Measurements from ENCODE around the gene PADI3. TPM values are rescaled to one million over a fixed set of nuclear protein-coding genes. Genes with fewer than 3 reads are reported as not detected.

The PADI3 gene
- total RNA-seq, 3 donors from 2014 or later, result not detected

DNA sequence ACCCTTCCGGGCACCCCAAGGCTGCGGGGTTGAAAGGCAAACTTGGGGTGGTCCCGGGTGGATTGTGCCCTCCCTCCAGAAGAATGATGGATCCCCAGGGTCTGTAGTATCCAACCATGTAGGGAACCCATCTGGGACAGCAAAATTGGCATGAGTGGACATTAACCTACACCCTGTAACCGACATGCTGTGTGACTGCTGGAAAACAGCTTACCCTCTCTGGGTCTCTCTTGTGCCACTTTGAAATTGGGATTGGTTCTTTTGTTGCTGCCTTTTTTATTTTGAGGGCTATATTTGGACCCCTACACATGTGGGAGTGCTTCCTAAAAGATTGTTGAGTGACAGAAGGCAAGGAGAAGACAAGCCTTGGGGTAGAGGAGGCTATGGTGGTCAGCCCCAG lies 24.5 kb upstream of the PADI3 start:
- H3K27ac ChIP-seq, result no peak overlapping the region
- H3K4me3 ChIP-seq, result no peak overlapping the region
- intact Hi-C loops (cut with DNase I; ENCODE audit: low total_unique reads), result no loop called here
- TF ChIP-seq POLR2AphosphoS5 (IDR thresholded peaks at IDR 0.05), result no peak
- no peak for TF ChIP-seq POLR2A (IDR thresholded peaks at IDR 0.05)
- TF ChIP-seq, protein P1, sequence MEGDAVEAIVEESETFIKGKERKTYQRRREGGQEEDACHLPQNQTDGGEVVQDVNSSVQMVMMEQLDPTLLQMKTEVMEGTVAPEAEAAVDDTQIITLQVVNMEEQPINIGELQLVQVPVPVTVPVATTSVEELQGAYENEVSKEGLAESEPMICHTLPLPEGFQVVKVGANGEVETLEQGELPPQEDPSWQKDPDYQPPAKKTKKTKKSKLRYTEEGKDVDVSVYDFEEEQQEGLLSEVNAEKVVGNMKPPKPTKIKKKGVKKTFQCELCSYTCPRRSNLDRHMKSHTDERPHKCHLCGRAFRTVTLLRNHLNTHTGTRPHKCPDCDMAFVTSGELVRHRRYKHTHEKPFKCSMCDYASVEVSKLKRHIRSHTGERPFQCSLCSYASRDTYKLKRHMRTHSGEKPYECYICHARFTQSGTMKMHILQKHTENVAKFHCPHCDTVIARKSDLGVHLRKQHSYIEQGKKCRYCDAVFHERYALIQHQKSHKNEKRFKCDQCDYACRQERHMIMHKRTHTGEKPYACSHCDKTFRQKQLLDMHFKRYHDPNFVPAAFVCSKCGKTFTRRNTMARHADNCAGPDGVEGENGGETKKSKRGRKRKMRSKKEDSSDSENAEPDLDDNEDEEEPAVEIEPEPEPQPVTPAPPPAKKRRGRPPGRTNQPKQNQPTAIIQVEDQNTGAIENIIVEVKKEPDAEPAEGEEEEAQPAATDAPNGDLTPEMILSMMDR (IDR thresholded peaks at IDR 0.05), result no peak
- H3K9me3 ChIP-seq, result no peaks in the 10 kb centered on the region
- DNase-seq (ENCODE audit: low spot score in 2 of 2), result no peak
- no peaks in the 10 kb centered on the region for H3K36me3 ChIP-seq
- no peaks in the 10 kb centered on the region for H3K4me1 ChIP-seq
- H3K27me3 ChIP-seq, result peaks cover 0 to 15% of the 10 kb centered on the region in 2 donors

DNA sequence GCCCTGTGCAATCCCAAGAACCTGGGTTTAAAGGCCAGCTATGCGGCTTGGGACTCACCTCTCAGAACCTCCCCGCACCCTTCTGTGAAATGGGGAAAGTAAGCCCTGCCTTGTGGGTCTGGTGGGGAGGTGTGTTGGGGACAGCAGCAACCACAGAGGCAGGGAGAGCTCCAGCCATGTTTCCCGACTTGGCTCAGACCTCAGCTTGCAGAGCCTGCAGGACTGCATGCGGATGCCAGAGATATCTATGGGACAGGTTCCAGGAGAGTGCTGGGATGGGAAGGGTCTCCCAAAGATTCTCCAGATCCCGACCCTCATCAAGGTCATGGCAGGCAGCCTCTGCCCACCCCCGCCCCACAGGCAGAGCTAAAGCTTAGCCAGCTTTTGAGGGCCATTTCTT lies 23.8 kb upstream of the PADI3 start:
- DNase-seq (ENCODE audit: low spot score in 2 of 2), result no peak
- peaks cover 0 to 10% of the 10 kb centered on the region in 2 donors for H3K27me3 ChIP-seq
- intact Hi-C loops (cut with DNase I; ENCODE audit: low total_unique reads), result no loop called here

DNA sequence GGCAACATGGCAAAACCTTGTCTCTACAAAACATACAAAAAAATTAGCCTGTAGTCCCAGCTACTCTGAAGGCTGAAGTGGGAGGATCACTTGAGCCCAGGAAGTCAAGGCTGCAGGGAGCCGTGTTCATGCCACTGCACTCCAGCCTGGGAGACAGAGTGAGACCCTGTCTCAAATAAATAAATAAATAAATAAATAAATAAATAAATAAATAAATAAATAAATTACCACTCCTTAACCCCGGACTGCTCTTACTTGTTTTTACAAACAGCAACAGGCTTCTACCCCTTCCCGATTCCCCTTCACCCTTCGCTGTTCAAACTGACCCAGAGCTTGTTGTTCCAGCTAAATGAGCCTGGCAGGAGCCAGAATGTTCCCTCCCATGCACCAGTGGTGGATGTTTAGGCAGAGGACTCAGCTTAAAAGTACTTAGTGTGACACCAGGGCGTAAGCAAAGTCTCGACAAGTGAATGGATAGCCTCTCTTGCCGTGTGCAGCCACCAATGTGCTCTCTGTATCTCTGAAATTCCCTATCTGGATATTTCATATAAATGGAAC lies 21.5 kb upstream of the PADI3 start:
- no peaks in the 10 kb centered on the region for H3K4me1 ChIP-seq
- H3K27ac ChIP-seq, result no peak overlapping the region
- no peaks in the 10 kb centered on the region for H3K9me3 ChIP-seq
- H3K36me3 ChIP-seq, result no peaks in the 10 kb centered on the region
- no peak overlapping the region for H3K4me3 ChIP-seq
- TF ChIP-seq POLR2A (IDR thresholded peaks at IDR 0.05) (no peak), POLR2AphosphoS5 (IDR thresholded peaks at IDR 0.05) (no peak)
- TF ChIP-seq, protein P1 (IDR thresholded peaks at IDR 0.05), result no peak
- no peak for DNase-seq (ENCODE audit: low spot score in 2 of 2)
- intact Hi-C loops (cut with DNase I; ENCODE audit: low total_unique reads), result no loop called here
- H3K27me3 ChIP-seq, result no peaks in the 10 kb centered on the region

More for the DNA sequence above, 23.8 kb upstream of the PADI3 start:
- TF ChIP-seq POLR2AphosphoS5 (IDR thresholded peaks at IDR 0.05), result no peak
- TF ChIP-seq, protein P1 (IDR thresholded peaks at IDR 0.05), result no peak
- no peak overlapping the region for H3K27ac ChIP-seq
- H3K9me3 ChIP-seq, result no peaks in the 10 kb centered on the region
- H3K4me1 ChIP-seq, result no peaks in the 10 kb centered on the region
- H3K4me3 ChIP-seq, result no peak overlapping the region
- no peaks in the 10 kb centered on the region for H3K36me3 ChIP-seq

DNA sequence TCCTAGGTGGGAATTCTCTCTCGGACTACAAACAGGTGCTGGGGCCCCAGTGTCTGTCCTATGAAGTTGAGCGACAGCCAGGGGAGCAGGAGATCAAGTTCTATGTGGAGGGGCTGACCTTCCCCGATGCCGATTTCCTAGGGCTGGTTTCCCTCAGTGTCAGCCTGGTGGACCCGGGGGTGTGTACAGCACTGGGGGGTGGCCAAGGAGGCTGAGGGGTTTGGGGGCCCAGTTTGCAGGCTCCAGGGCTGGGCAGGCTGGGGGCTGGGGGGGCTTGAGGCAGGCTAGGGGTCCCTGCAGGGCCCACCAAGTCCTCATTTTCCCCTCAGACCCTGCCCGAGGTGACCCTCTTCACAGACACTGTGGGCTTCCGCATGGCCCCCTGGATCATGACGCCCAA lies 20.3 kb upstream of the PADI3 start:
- Histone ChIP-seq H3K36me3 (no peaks in the 10 kb centered on the region), H3K9me3 (no peaks in the 10 kb centered on the region), H3K27me3 (no peaks in the 10 kb centered on the region), H3K4me3 (no peak overlapping the region), H3K27ac (no peak overlapping the region), H3K4me1 (no peaks in the 10 kb centered on the region)
- no peak for DNase-seq (ENCODE audit: low spot score in 2 of 2)
- TF ChIP-seq POLR2AphosphoS5 (IDR thresholded peaks at IDR 0.05), result no peak
- TF ChIP-seq, protein P1 (IDR thresholded peaks at IDR 0.05), result no peak
- TF ChIP-seq POLR2A (IDR thresholded peaks at IDR 0.05), result no peak
- intact Hi-C loops (cut with DNase I; ENCODE audit: low total_unique reads), result no loop called here

DNA sequence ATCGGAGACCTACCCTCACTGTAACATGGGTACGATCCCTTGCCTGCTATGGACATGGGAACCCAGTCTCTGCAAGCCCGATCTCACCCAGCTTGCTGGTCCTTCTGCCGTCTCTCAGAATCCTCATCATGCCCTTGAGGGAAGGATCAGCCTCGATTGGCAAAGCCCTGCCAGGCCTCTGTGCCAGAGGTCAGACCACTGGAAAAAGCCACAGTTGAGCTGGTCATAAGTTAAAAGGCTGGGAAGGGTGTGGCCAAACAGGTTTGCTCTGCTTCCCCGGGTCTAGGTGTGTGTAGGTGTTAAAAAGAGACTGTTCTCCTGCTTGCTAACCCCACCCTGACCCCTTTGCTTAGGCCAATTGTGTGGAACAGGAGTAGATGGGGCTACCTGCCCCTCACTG lies 19.5 kb upstream of the PADI3 start:
- no peak for DNase-seq (ENCODE audit: low spot score in 2 of 2)
- Histone ChIP-seq H3K27ac (no peak overlapping the region), H3K27me3 (no peaks in the 10 kb centered on the region), H3K9me3 (no peaks in the 10 kb centered on the region), H3K4me1 (no peaks in the 10 kb centered on the region), H3K4me3 (no peak overlapping the region), H3K36me3 (no peaks in the 10 kb centered on the region)
- TF ChIP-seq, protein P1 (IDR thresholded peaks at IDR 0.05), result no peak
- TF ChIP-seq POLR2AphosphoS5 (IDR thresholded peaks at IDR 0.05) (no peak), POLR2A (IDR thresholded peaks at IDR 0.05) (no peak)
- intact Hi-C loops (cut with DNase I; ENCODE audit: low total_unique reads), result no loop called here

Measured in breast epithelium (tissue), 4 donors.